IMR-90 (cell line): ENCODE results near the gene F10. TPM values are rescaled to one million over a fixed set of nuclear protein-coding genes. Genes with fewer than 3 reads are reported as not detected.
A peak's percentile ranks its signal among the peaks of the same experiment; 100 is the strongest.

Experiments
- ATAC-seq: fragments of 200-7000 bp; cut with Tn5 transposase; 2 replicates; pipeline ENCODE4 v1.9.1; 2020; ENCODE audit warnings: low read depth, mild to moderate bottlenecking, moderate library complexity
- BruUV-seq: library from RNA; stranded (reverse); fragments of 400-500 nt; replicated peaks from 2 replicates; lab custom pipeline; 2021; lab: Mats Ljungman, UMichigan
- CTCF ChIA-PET: fragments of 300-600 bp; formaldehyde crosslinking; extraction: SDS; loops from one replicate; lab custom pipeline; 2021; ENCODE audit warnings: antibody characterized with exemption; lab: Yijun Ruan, JAX
- POLR2A ChIA-PET: fragments of 300-600 bp; sonication (Branson Sonifier 250); formaldehyde crosslinking; loops from one replicate; lab custom pipeline; 2022; ENCODE audit warnings: antibody characterized with exemption; ENCODE audit not compliant: unreplicated experiment; lab: Charles Lee
- DNase-seq: peaks from one replicate; pipeline ENCODE4 v3.0.0; 2013
- H2AFZ ChIP-seq: replicated peaks from 2 replicates; pipeline ENCODE3; 2013; ENCODE audit warnings: low read length, mild to moderate bottlenecking; ENCODE audit not compliant: poor library complexity
- H2AK5ac ChIP-seq: 2 replicates; pipeline ENCODE4 v1.6.1; 2013; ENCODE audit warnings: low read depth, low read length, inconsistent platforms
- H2AK9ac ChIP-seq: replicated peaks from 2 replicates; pipeline ENCODE3; 2013; ENCODE audit warnings: mild to moderate bottlenecking, low read depth, low read length, moderate library complexity; ENCODE audit not compliant: poor library complexity
- H2BK120ac ChIP-seq: 2 replicates; pipeline ENCODE4 v1.6.1; 2013; ENCODE audit warnings: low read depth, low read length, inconsistent platforms
- H2BK15ac ChIP-seq: 3 replicates; pipeline ENCODE4 v1.6.1; 2013; ENCODE audit warnings: low read depth, low read length, inconsistent platforms
- H2BK20ac ChIP-seq: 2 replicates; pipeline ENCODE4 v1.6.1; 2013; ENCODE audit warnings: low read depth, mild to moderate bottlenecking, inconsistent platforms, low read length, moderate library complexity
- H2BK5ac ChIP-seq: 2 replicates; pipeline ENCODE4 v1.6.1; 2013; ENCODE audit warnings: mild to moderate bottlenecking, low read depth, low read length, inconsistent platforms; ENCODE audit not compliant: poor library complexity, severe bottlenecking
- H3K14ac ChIP-seq: replicated peaks from 2 replicates; pipeline ENCODE4 v1.6.1; 2013; ENCODE audit warnings: low read depth, low read length, inconsistent platforms
- H3K18ac ChIP-seq: 2 replicates; pipeline ENCODE4 v1.6.1; 2013; ENCODE audit warnings: low read depth, low read length, control low read depth
- H3K23ac ChIP-seq: 2 replicates; pipeline ENCODE4 v1.6.1; 2013; ENCODE audit warnings: low read depth, low read length, inconsistent platforms
- H3K27ac ChIP-seq: 2 replicates; pipeline ENCODE4 v1.5.1; 2013; ENCODE audit warnings: mild to moderate bottlenecking, control low read depth, low read length; ENCODE audit not compliant: insufficient read depth
- H3K27me3 ChIP-seq: 2 replicates; pipeline ENCODE4 v1.6.1; 2013; ENCODE audit warnings: low read length; ENCODE audit not compliant: control insufficient read depth, insufficient read depth
- H3K36me3 ChIP-seq: 2 replicates; pipeline ENCODE4 v1.6.1; 2013; ENCODE audit warnings: low read length, mixed read lengths; ENCODE audit not compliant: control insufficient read depth, insufficient read depth
- H3K4ac ChIP-seq: 2 replicates; pipeline ENCODE4 v1.6.1; 2013; ENCODE audit warnings: low read depth, low read length, inconsistent platforms
- H3K4me1 ChIP-seq: 2 replicates; pipeline ENCODE4 v1.6.1; 2013; ENCODE audit warnings: low read length, mixed read lengths; ENCODE audit not compliant: control insufficient read depth, insufficient read depth
- H3K4me2 ChIP-seq: 2 replicates; pipeline ENCODE4 v1.6.1; 2013; ENCODE audit warnings: low read depth, mild to moderate bottlenecking, control low read depth, low read length, moderate library complexity
- H3K4me3 ChIP-seq: 2 replicates; pipeline ENCODE4 v1.5.1; 2013; ENCODE audit warnings: low read depth, mild to moderate bottlenecking, control low read depth, low read length, moderate library complexity; ENCODE audit not compliant: insufficient read depth
- H3K56ac ChIP-seq: 2 replicates; pipeline ENCODE4 v1.6.1; 2013; ENCODE audit warnings: low read length, inconsistent platforms; ENCODE audit not compliant: insufficient read depth; ENCODE audit errors: extremely low read depth
- H3K79me1 ChIP-seq, 2 experiments: 2 replicates each; pipeline ENCODE4 v1.6.1; 2013; ENCODE audit warnings: low read length in 2 of 2, inconsistent platforms in 1 of 2, low read depth in 1 of 2
- H3K9ac ChIP-seq: 2 replicates; pipeline ENCODE4 v1.6.1; 2013; ENCODE audit warnings: low read depth, low read length, control low read depth
- H3K9me1 ChIP-seq: 2 replicates; pipeline ENCODE4 v1.6.1; 2013; ENCODE audit warnings: low read length, inconsistent platforms; ENCODE audit not compliant: insufficient read depth
- H3K9me3 ChIP-seq: 2 replicates; pipeline ENCODE4 v1.6.1; 2013; ENCODE audit warnings: low read length; ENCODE audit not compliant: control insufficient read depth, insufficient read depth
- H4K20me1 ChIP-seq: 2 replicates; pipeline ENCODE4 v1.6.1; 2013; ENCODE audit warnings: low read length, inconsistent platforms; ENCODE audit not compliant: insufficient read depth
- H4K5ac ChIP-seq: 2 replicates; pipeline ENCODE4 v1.6.1; 2013; ENCODE audit warnings: mild to moderate bottlenecking, low read depth, low read length, control low read depth
- H4K8ac ChIP-seq, 2 experiments: 2 replicates each; pipeline ENCODE4 v1.6.1; 2013; ENCODE audit warnings: low read depth in 2 of 2, low read length in 2 of 2, control low read depth in 1 of 2, inconsistent platforms in 1 of 2
- H4K91ac ChIP-seq: 2 replicates; pipeline ENCODE4 v1.6.1; 2013; ENCODE audit warnings: low read depth, low read length, inconsistent platforms; ENCODE audit not compliant: insufficient read depth
- CEBPB ChIP-seq: IDR thresholded peaks from 2 replicates; pipeline ENCODE4 v1.6.1; 2012; ENCODE audit warnings: low read depth, low read length, improper control_type of control experiment
- FOS ChIP-seq: fragments of 150-350 bp; IDR thresholded peaks from 2 replicates; pipeline ENCODE4 v1.6.1; 2016; ENCODE audit warnings: low read depth, low read length
- RFX5 ChIP-seq: IDR thresholded peaks from 2 replicates; pipeline ENCODE4 v1.8.0; 2012; ENCODE audit warnings: low read depth, mild to moderate bottlenecking, low read length, moderate library complexity
- WGBS, 2 experiments: methylation state at CpG; one replicate each; pipeline versions ENCODE4 v1.1.5 to v1.1.7; 2013; ENCODE audit warnings: missing lambda C conversion rate in 2 of 2; ENCODE audit not compliant: insufficient read length in 1 of 2; ENCODE audit errors: extremely low coverage in 2 of 2; 5-methylcytosine and 5-hydroxymethylcytosine counted together
- dilution Hi-C: fragments of 300-500 bp; cut with HindIII; formaldehyde crosslinking; loops from one replicate; pipeline ENCODE4 v1.14.3; 2018; ENCODE audit warnings: low sequenced_read_pairs; ENCODE audit not compliant: unreplicated experiment
- in situ Hi-C: fragments of 300-500 bp; cut with MboI; formaldehyde crosslinking; loops from 3 replicates; pipeline ENCODE4 v1.14.3; 2019; ENCODE audit warnings: low sequenced_read_pairs, inconsistent platforms, mixed read lengths
- intact Hi-C: fragments of 100-400 bp; cut with micrococcal nuclease; formaldehyde crosslinking; loops from 2 replicates; pipeline ENCODE4 v1.10.0; 2022
- polyA plus RNA-seq, 3 experiments: library from polyadenylated mRNA; depleted of rRNA; stranded (reverse); fragments of >200 nt; gene quantifications; 2 replicates each; pipeline ENCODE4 v1.2.3, GENCODE V29; 2012; ENCODE audit warnings: low replicate concordance in 1 of 3
- total RNA-seq: library from RNA; depleted of rRNA; stranded (reverse); fragments of >200 nt; gene quantifications from 2 replicates; pipeline ENCODE4 v1.2.3, GENCODE V29; 2012

The F10 gene
- total and polyA plus RNA-seq, 2 of the 4 experiments (the other 2 are of a cell fraction) = 9.1 to 19.5 TPM

DNA sequence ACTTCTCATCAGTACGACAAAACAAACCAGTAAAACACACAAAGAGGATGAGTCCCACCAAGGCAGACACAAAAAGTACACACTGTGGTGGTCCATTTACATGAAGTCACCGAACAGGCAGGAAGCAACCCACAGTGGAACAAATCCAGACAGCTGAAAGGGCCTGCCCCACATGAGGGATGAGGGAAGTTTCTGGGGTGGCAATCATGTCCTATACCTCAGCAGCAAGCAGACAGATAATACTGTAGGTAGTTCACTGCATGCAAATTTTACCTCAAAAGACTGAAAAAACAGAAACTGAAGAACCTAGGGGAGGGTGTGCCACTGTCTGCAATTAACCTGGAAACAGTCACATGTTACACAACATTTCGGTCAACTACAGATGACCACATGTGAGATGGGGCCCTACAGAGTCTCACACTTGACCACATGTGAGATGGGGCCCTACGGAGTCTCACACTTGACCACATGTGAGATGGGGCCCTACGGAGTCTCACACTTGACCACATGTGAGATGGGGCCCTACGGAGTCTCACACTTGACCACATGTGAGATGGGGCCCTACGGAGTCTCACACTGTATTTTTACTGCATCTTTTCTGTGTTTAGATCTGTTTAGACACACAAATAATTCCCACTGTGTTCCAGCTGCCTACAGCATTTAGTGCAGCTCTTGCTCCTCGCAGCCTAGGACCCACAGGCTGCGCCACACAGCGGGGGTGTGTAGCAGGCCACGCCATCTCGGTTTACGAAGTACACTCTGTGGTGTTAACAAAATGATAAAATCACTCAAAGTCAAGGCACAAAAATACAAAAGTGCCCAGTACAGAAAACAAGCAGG lies 63.7 kb downstream of the F10 start:
- Histone ChIP-seq H3K4me1 (peaks cover 22% of the 10 kb centered on the region), H3K4ac (peak overlapping the region; percentile 96), H2BK5ac (peak overlapping the region; percentile 96), H3K36me3 (peaks cover 45% of the 10 kb centered on the region), H4K20me1 (no peaks in the 10 kb centered on the region), H3K14ac (peak overlapping the region; percentile 94), H2AK5ac (peak overlapping the region; percentile 98), H3K23ac (peak overlapping the region; percentile 77), H4K8ac (peak overlapping the region; percentile 87 to 97), H2AFZ (no peak overlapping the region), H3K4me3 (no peak overlapping the region), H3K4me2 (peak overlapping the region; percentile 23; the same call in 1 of the 2 replicates), H3K18ac (peak overlapping the region; percentile 92; the same call in 1 of the 2 replicates), H3K56ac (peak overlapping the region; percentile 86), H3K27ac (peak overlapping the region; percentile 88), H4K5ac (peak overlapping the region; percentile 92), H2BK15ac (peak overlapping the region; percentile 100), H2BK120ac (peak overlapping the region; percentile 89), H2AK9ac (peak overlapping the region; percentile 60), H3K79me1 (peaks cover 38 to 68% of the 10 kb centered on the region in 2 experiments), H3K27me3 (no peaks in the 10 kb centered on the region), H2BK20ac (peak overlapping the region; percentile 94), H3K9ac (0 out of 2 replicates have a peak overlapping the region, but pooled peaks have one; percentile 10), H3K9me3 (peaks cover 7% of the 10 kb centered on the region; the same call in 1 of the 2 replicates), H4K91ac (peak overlapping the region; percentile 98), H3K9me1 (peaks cover 16% of the 10 kb centered on the region)
- dilution Hi-C loops = no loop called here
- DNase-seq = no peak
- ChIA-PET CTCF (no interaction called here), POLR2A (interaction anchor here (1.3 kb wide), 1 partner anchor 23 kb away, joined by 4 read pairs; the partner anchor contains the start of genes CUL4A and PCID2)
- intact Hi-C loops = no loop called here
- ATAC-seq = no peak
- 86% methylated on average over 4 of the region's 13 CpGs; no CpG with 5 or more reads in 1 of the 2 experiments for WGBS, 2 experiments
- TF ChIP-seq FOS (no peak), RFX5 (no peak), CEBPB (0 out of 2 replicates have a peak, but pooled peaks have one; percentile 10)
- in situ Hi-C loops = no loop called here
- BruUV-seq = no TSS peak
